Measurements from ENCODE around the gene NECTIN1.
"Not testable (repeated sequence)": the region's sequence is repeated elsewhere in the genome, so short reads cannot be mapped to it uniquely, and the experiment has no call there.

Gene NECTIN1

GRCh38 chr11:119623682-119624081 lies 105.3 kb downstream of the NECTIN1 start:
- in situ Hi-C loops (cut with HindIII; ENCODE audit: low sequenced_read_pairs) = no loop called here

GRCh38 chr11:119622454-119623143 lies 106.4 kb downstream of the NECTIN1 start:
- in situ Hi-C loops (cut with HindIII; ENCODE audit: low sequenced_read_pairs) = no loop called here

GRCh38 chr11:119619665-119620064 lies 109.3 kb downstream of the NECTIN1 start:
- in situ Hi-C loops (cut with HindIII; ENCODE audit: low sequenced_read_pairs) = no loop called here

GRCh38 chr11:119618208-119618909 lies 110.6 kb downstream of the NECTIN1 start:
- in situ Hi-C loops (cut with HindIII; ENCODE audit: low sequenced_read_pairs) = no loop called here

- in situ Hi-C loops (cut with HindIII; ENCODE audit: low sequenced_read_pairs) = no loop called here
Observed at GRCh38 chr11:119617340-119617713, 111.7 kb downstream of the NECTIN1 start.

- in situ Hi-C loops (cut with HindIII; ENCODE audit: low sequenced_read_pairs) = no loop called here
Observed at GRCh38 chr11:119616586-119617339, 112.2 kb downstream of the NECTIN1 start.

GRCh38 chr11:119615882-119616196 lies 113.2 kb downstream of the NECTIN1 start:
- in situ Hi-C loops (cut with HindIII; ENCODE audit: low sequenced_read_pairs) = no loop called here

- in situ Hi-C loops (cut with HindIII; ENCODE audit: low sequenced_read_pairs) = no loop called here
Observed at GRCh38 chr11:119615003-119615881, 113.8 kb downstream of the NECTIN1 start.

- in situ Hi-C loops (cut with HindIII; ENCODE audit: low sequenced_read_pairs) = no loop called here
Observed at GRCh38 chr11:119614222-119615002, 114.6 kb downstream of the NECTIN1 start.

- in situ Hi-C loops (cut with HindIII; ENCODE audit: low sequenced_read_pairs) = no loop called here
Observed at GRCh38 chr11:119612814-119613213, 116.2 kb downstream of the NECTIN1 start.

GRCh38 chr11:119610836-119611426 lies 118.1 kb downstream of the NECTIN1 start:
- in situ Hi-C loops (cut with HindIII; ENCODE audit: low sequenced_read_pairs) = no loop called here

GRCh38 chr11:119608781-119609180 lies 120.2 kb downstream of the NECTIN1 start:
- in situ Hi-C loops (cut with HindIII; ENCODE audit: low sequenced_read_pairs) = loop anchor here (10.0 kb wide), 1 partner anchor 96 kb away; no protein-coding TSS in a partner anchor

- in situ Hi-C loops (cut with HindIII; ENCODE audit: low sequenced_read_pairs) = loop anchor here (10.0 kb wide), 1 partner anchor 97 kb away; no protein-coding TSS in a partner anchor
Observed at GRCh38 chr11:119608201-119608600, 120.8 kb downstream of the NECTIN1 start.

GRCh38 chr11:119607726-119608125 lies 121.3 kb downstream of the NECTIN1 start:
- in situ Hi-C loops (cut with HindIII; ENCODE audit: low sequenced_read_pairs) = loop anchor here (10.0 kb wide), 1 partner anchor 97 kb away; no protein-coding TSS in a partner anchor

GRCh38 chr11:119605137-119605665 lies 123.8 kb downstream of the NECTIN1 start:
- in situ Hi-C loops (cut with HindIII; ENCODE audit: low sequenced_read_pairs) = loop anchor here (10.0 kb wide), 1 partner anchor 100 kb away; no protein-coding TSS in a partner anchor

- in situ Hi-C loops (cut with HindIII; ENCODE audit: low sequenced_read_pairs) = loop anchor here (10.0 kb wide), 1 partner anchor 102 kb away; no protein-coding TSS in a partner anchor
Observed at GRCh38 chr11:119602745-119603373, 126.1 kb downstream of the NECTIN1 start.

GRCh38 chr11:119599864-119600541 lies 129.0 kb downstream of the NECTIN1 start:
- in situ Hi-C loops (cut with HindIII; ENCODE audit: low sequenced_read_pairs) = loop anchor here (10.0 kb wide), 1 partner anchor 105 kb away; no protein-coding TSS in a partner anchor

- in situ Hi-C loops (cut with HindIII; ENCODE audit: low sequenced_read_pairs) = not testable (repeated sequence)
Observed at GRCh38 chr11:119595941-119596340, 133.1 kb downstream of the NECTIN1 start.
